HEK293 (cell line): ENCODE measurements around the gene CDC42EP1.

Experiments
- CTCF ChIA-PET: fragments of 350-600 bp; formaldehyde crosslinking; extraction: SDS; loops from one replicate; lab custom pipeline; 2021; ENCODE audit warnings: antibody characterized with exemption; lab: Yijun Ruan, JAX
- POLR2A ChIA-PET: fragments of 300-600 bp; formaldehyde crosslinking; extraction: SDS; loops from one replicate; lab custom pipeline; 2020; ENCODE audit warnings: antibody characterized with exemption, inconsistent platforms; lab: Yijun Ruan, JAX
- H3K27ac ChIP-seq: fragments of 200-500 bp; sonication (Bioruptor generic); 2 replicates; pipeline ENCODE4 v1.5.1; 2014; ENCODE audit warnings: low read depth, low read length, control low read depth, inconsistent platforms; ENCODE audit errors: extremely low read depth
- H3K36me3 ChIP-seq, 2 experiments: fragments of 200-500 bp in 1 of 2; sonication (Bioruptor generic) in 1 of 2; 1 replicate in 1 of 2; 2 replicates in 1 of 2; pipeline ENCODE4 v1.5.1; 2014 to 2017; ENCODE audit warnings: inconsistent platforms in 2 of 2, low read length in 2 of 2; ENCODE audit not compliant: control insufficient read depth in 2 of 2, insufficient read depth in 1 of 2
- H3K4me1 ChIP-seq: fragments of 200-500 bp; sonication (Bioruptor generic); 2 replicates; pipeline ENCODE4 v1.5.1; 2014; ENCODE audit warnings: mild to moderate bottlenecking, low read length, inconsistent platforms; ENCODE audit not compliant: control insufficient read depth, insufficient read depth
- H3K4me3 ChIP-seq: 2 replicates; pipeline ENCODE4 v1.5.1; 2011; ENCODE audit warnings: low read depth, mild to moderate bottlenecking, control low read depth, low read length, moderate library complexity
- H3K9me3 ChIP-seq: fragments of 200-500 bp; sonication (Bioruptor generic); 2 replicates; pipeline ENCODE4 v1.5.1; 2014; ENCODE audit warnings: low read depth, low read length, inconsistent platforms; ENCODE audit not compliant: control insufficient read depth, insufficient read depth
- CTCF ChIP-seq: fragments of 450-650 bp; formaldehyde crosslinking; IDR thresholded peaks from 2 replicates; pipeline ENCODE4 v1.5.1; 2016; ENCODE audit warnings: missing biosample characterization, missing genetic modification characterization
- FEZF1 ChIP-seq: fragments of 450-650 bp; formaldehyde crosslinking; IDR thresholded peaks from 2 replicates; pipeline ENCODE4 v1.5.1; 2016; ENCODE audit warnings: missing biosample characterization, missing genetic modification characterization
- GLIS1 ChIP-seq: fragments of 450-650 bp; formaldehyde crosslinking; IDR thresholded peaks from 2 replicates; pipeline ENCODE4 v1.5.1; 2016; ENCODE audit warnings: missing biosample characterization, missing genetic modification characterization
- PRDM1 ChIP-seq: fragments of 450-650 bp; formaldehyde crosslinking; IDR thresholded peaks from 2 replicates; pipeline ENCODE4; 2016; ENCODE audit warnings: missing biosample characterization, missing genetic modification characterization
- TSHZ1 ChIP-seq: fragments of 450-650 bp; formaldehyde crosslinking; IDR thresholded peaks from 2 replicates; pipeline ENCODE4 v1.5.1; 2016; ENCODE audit warnings: missing biosample characterization, missing genetic modification characterization, borderline replicate concordance
- ZNF10 ChIP-seq: fragments of 450-650 bp; formaldehyde crosslinking; IDR thresholded peaks from 2 replicates; pipeline ENCODE4 v1.5.1; 2017; ENCODE audit warnings: missing biosample characterization, missing genetic modification characterization
- ZNF121 ChIP-seq: fragments of 450-650 bp; formaldehyde crosslinking; IDR thresholded peaks from 2 replicates; pipeline ENCODE4 v1.5.1; 2016; ENCODE audit warnings: missing biosample characterization, missing genetic modification characterization
- ZNF155 ChIP-seq: fragments of 450-650 bp; formaldehyde crosslinking; IDR thresholded peaks from 2 replicates; pipeline ENCODE4 v1.5.1; 2016; ENCODE audit warnings: missing biosample characterization, missing genetic modification characterization
- ZNF510 ChIP-seq: fragments of 450-650 bp; formaldehyde crosslinking; IDR thresholded peaks from 2 replicates; pipeline ENCODE4 v1.5.1; 2018; ENCODE audit warnings: mild to moderate bottlenecking, missing genetic modification characterization, missing biosample characterization; ENCODE audit not compliant: insufficient replicate concordance
- ZNF544 ChIP-seq: fragments of 450-650 bp; formaldehyde crosslinking; IDR thresholded peaks from 2 replicates; pipeline ENCODE4 v1.5.0; 2017; ENCODE audit warnings: missing biosample characterization, missing genetic modification characterization
- ZNF600 ChIP-seq: fragments of 450-650 bp; formaldehyde crosslinking; IDR thresholded peaks from 2 replicates; pipeline ENCODE4 v1.5.1; 2016; ENCODE audit warnings: missing biosample characterization, missing genetic modification characterization
- ZNF639 ChIP-seq: fragments of 450-650 bp; formaldehyde crosslinking; IDR thresholded peaks from 2 replicates; pipeline ENCODE4 v1.5.1; 2016; ENCODE audit warnings: missing biosample characterization, missing genetic modification characterization
- ZSCAN16 ChIP-seq: fragments of 450-650 bp; formaldehyde crosslinking; IDR thresholded peaks from 2 replicates; pipeline ENCODE4 v1.5.1; 2016; ENCODE audit warnings: missing biosample characterization, missing genetic modification characterization
- ZSCAN18 ChIP-seq: fragments of 450-650 bp; formaldehyde crosslinking; IDR thresholded peaks from 2 replicates; pipeline ENCODE4 v1.5.1; 2016; ENCODE audit warnings: missing biosample characterization, missing genetic modification characterization
- ZSCAN30 ChIP-seq: fragments of 450-650 bp; IDR thresholded peaks from 2 replicates; pipeline ENCODE4 v1.5.1; 2018; ENCODE audit warnings: missing biosample characterization, mild to moderate bottlenecking, missing genetic modification characterization, moderate library complexity

CDC42EP1 gene

GRCh38 chr22:37571258-37571991 lies 11.1 kb downstream of the CDC42EP1 start:
- H3K9me3 ChIP-seq = no peaks in the 10 kb centered on the region
- ChIA-PET POLR2A (interaction anchor here (0.5 to 2.8 kb wide), 5 partner anchors 8 to 36 kb away, joined by 3 to 12 read pairs (median 6); no protein-coding TSS in a partner anchor), CTCF (interaction anchor here (0.5 to 10.7 kb wide), 8 partner anchors 10 to 244 kb away, joined by 3 to 608 read pairs (median 6); no protein-coding TSS in a partner anchor)
- H3K36me3 ChIP-seq = peaks cover 0 to 23% of the 10 kb centered on the region in 2 experiments; a peak in 1 of 3 replicates
- peaks cover 5% of the 10 kb centered on the region; the same call in 1 of the 2 replicates for H3K4me1 ChIP-seq
- no peak for TF ChIP-seq ZNF510 (tag by site-specific recombination)
- TF ChIP-seq PRDM1 (tag by site-specific recombination) = peak; percentile 67
- TF ChIP-seq CTCF (tag by site-specific recombination) = peak; percentile 51; the same call in 1 of the 2 replicates
- TF ChIP-seq ZNF600 = peak; percentile 68; the same call in 1 of the 2 replicates
- no peak overlapping the region for H3K4me3 ChIP-seq
- no peak overlapping the region for H3K27ac ChIP-seq

- ChIA-PET POLR2A (interaction anchor here (1.6 to 2.2 kb wide), 3 partner anchors 9 to 35 kb away, joined by 5 to 8 read pairs (median 7); no protein-coding TSS in a partner anchor), CTCF (interaction anchor here (0.5 to 2.3 kb wide), 3 partner anchors 10 to 244 kb away, joined by 3 to 13 read pairs (median 4); no protein-coding TSS in a partner anchor)
- peaks cover 5% of the 10 kb centered on the region; the same call in 1 of the 2 replicates for H3K4me1 ChIP-seq
- H3K36me3 ChIP-seq = peaks cover 0 to 18% of the 10 kb centered on the region in 2 experiments; a peak in 1 of 3 replicates
- H3K27ac ChIP-seq = no peak overlapping the region
- no peak for TF ChIP-seq ZNF544 (tag by site-specific recombination)
- no peak for TF ChIP-seq FEZF1 (tag by site-specific recombination)
- TF ChIP-seq ZNF155 (tag by site-specific recombination) = no peak
- no peak for TF ChIP-seq GLIS1 (tag by site-specific recombination)
- 0 out of 2 replicates have a peak, but pooled peaks have one; percentile 35 for TF ChIP-seq ZNF639 (tag by site-specific recombination)
- 0 out of 2 replicates have a peak, but pooled peaks have one; percentile 24 for TF ChIP-seq ZSCAN30 (tag by site-specific recombination)
- H3K9me3 ChIP-seq = no peaks in the 10 kb centered on the region
- no peak overlapping the region for H3K4me3 ChIP-seq
Observed at GRCh38 chr22:37571992-37572373, 11.7 kb downstream of the CDC42EP1 start.

GRCh38 chr22:37575490-37576003 lies 15.3 kb downstream of the CDC42EP1 start:
- POLR2A ChIA-PET = interaction anchor here (0.6 to 0.9 kb wide), 5 partner anchors 17 to 300 kb away, joined by 3 to 4 read pairs (median 3); no protein-coding TSS in a partner anchor
- CTCF ChIA-PET = interaction anchor here (0.7 to 2.5 kb wide), 4 partner anchors 14 to 147 kb away, joined by 3 to 9 read pairs (median 6); no protein-coding TSS in a partner anchor
- H3K4me3 ChIP-seq = no peak overlapping the region
- no peak overlapping the region for H3K27ac ChIP-seq
- H3K4me1 ChIP-seq = no peaks in the 10 kb centered on the region
- no peaks in the 10 kb centered on the region for H3K9me3 ChIP-seq
- no peaks in the 10 kb centered on the region for H3K36me3 ChIP-seq
- TF ChIP-seq TSHZ1 = no peak
- no peak for TF ChIP-seq ZSCAN16 (tag by site-specific recombination)
- TF ChIP-seq ZSCAN18 (tag by site-specific recombination) = no peak
- peak; percentile 80 for TF ChIP-seq ZNF121 (tag by site-specific recombination)
- no peak for TF ChIP-seq ZNF10
- TF ChIP-seq, all 188 proteins: peak for 1
